ENCODE measurements around the gene EEA1. TPM values are rescaled to one million over a fixed set of nuclear protein-coding genes. Genes with fewer than 3 reads are reported as not detected.

The EEA1 gene
- total and polyA plus RNA-seq, 2 of the 8 experiments (the other 6 are each of a cell fraction or from before 2014, with no cell fraction given) = 1.0 to 18.8 TPM

DNA sequence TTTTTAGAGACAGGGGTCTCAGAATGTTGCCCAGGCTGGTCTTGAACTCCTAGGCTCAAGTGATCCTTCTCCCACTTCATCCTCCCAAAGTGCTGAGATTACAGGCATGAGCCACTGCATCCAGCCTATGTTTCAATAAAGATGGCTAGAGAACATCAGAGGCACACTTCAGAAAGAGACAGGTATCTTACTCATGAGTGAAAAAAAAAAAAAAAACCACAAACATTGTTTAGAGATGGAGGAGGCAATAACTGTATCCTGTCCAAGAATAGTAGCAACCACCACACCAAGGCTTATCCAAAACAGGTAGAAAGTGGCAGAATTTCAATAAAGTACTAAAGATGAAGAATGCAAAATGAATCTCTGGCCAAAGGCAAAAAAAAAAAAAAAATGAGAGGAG is 30.3 kb downstream of the EEA1 start:
- Histone ChIP-seq H4K5ac (ENCODE audit: insufficient read length, low read depth, low read length) (no peak overlapping the region), H3K23me2 (ENCODE audit: low read depth, low read length) (no peaks in the 10 kb centered on the region), H3K4ac (replicated peaks; ENCODE audit: insufficient read length, low read depth, low read length) (no peak overlapping the region), H2AK5ac (ENCODE audit: low read depth, low read length) (no peak overlapping the region), H2BK120ac (replicated peaks; ENCODE audit: low read depth, low read length) (no peak overlapping the region), H3K36me3 (ENCODE audit: control insufficient read depth in 2 of 4, insufficient read depth in 4 of 4, low read length in 3 of 4) (no peaks in the 10 kb centered on the region), H3K14ac (ENCODE audit: insufficient read length) (no peak overlapping the region), H3K79me2 (ENCODE audit: control insufficient read depth in 1 of 2, insufficient read depth in 2 of 2, low read length in 2 of 2) (peaks cover 0 to 13% of the 10 kb centered on the region in 2 experiments; a peak in 1 of 4 replicates), H4K20me1 (replicated peaks in 1 of 2; ENCODE audit: control insufficient read depth in 1 of 2, insufficient read depth in 2 of 2, low read length in 2 of 2) (no peaks in the 10 kb centered on the region), H3K56ac (replicated peaks; ENCODE audit: insufficient read length, low read depth, low read length) (no peak overlapping the region), H3K9me3 (ENCODE audit: insufficient read depth in 2 of 2, low read depth in 1 of 2, low read length in 1 of 2) (no peaks in the 10 kb centered on the region), H3K4me3 (ENCODE audit: extremely low read depth in 1 of 4, insufficient read depth in 2 of 4, low read depth in 3 of 4, low read length in 4 of 4) (no peak overlapping the region), H3K9ac (replicated peaks in 1 of 4; ENCODE audit: extremely low read depth in 1 of 4, low read depth in 3 of 4, low read length in 3 of 4) (no peak overlapping the region), H3K4me2 (ENCODE audit: insufficient read depth in 1 of 2, low read depth in 2 of 2, low read length in 2 of 2) (no peak overlapping the region), H3K27me3 (replicated peaks in 1 of 4; ENCODE audit: control insufficient read depth in 3 of 4, extremely low read depth in 1 of 4, insufficient read depth in 3 of 4, low read length in 3 of 4) (no peaks in the 10 kb centered on the region), H3K23ac (ENCODE audit: insufficient read length) (no peak overlapping the region), H2BK15ac (ENCODE audit: low read length) (no peak overlapping the region), H2BK5ac (ENCODE audit: low read depth, low read length) (no peak overlapping the region), H2BK20ac (ENCODE audit: low read length) (no peak overlapping the region), H3K18ac (ENCODE audit: extremely low read depth, low read length) (no peak overlapping the region), H4K91ac (replicated peaks; ENCODE audit: insufficient read length, low read length) (no peak overlapping the region), H4K8ac (ENCODE audit: extremely low read depth, insufficient read depth, low read length) (no peak overlapping the region), H3K4me1 (replicated peaks in 1 of 4; ENCODE audit: control insufficient read depth in 3 of 4, insufficient read depth in 4 of 4, low read length in 3 of 4) (peaks cover 0 to 3% (median 0%) of the 10 kb centered on the region in 4 experiments; a peak in 1 of 7 replicates), H3K79me1 (ENCODE audit: low read depth, low read length) (no peaks in the 10 kb centered on the region; the same call in 1 of the 2 replicates), H3K27ac (ENCODE audit: low read depth, low read length) (no peak overlapping the region), H2BK12ac (ENCODE audit: low read depth, low read length) (no peak overlapping the region), H2AFZ (ENCODE audit: low read length) (no peak overlapping the region)
- FAIRE-seq = no peak
- no peak for DNase-seq (ENCODE audit: low read depth in 1 of 2, low spot score in 2 of 2)
- TF ChIP-seq BACH1 (IDR thresholded peaks at IDR 0.05; ENCODE audit: low read length) (no peak), RXRA (IDR thresholded peaks at IDR 0.05; ENCODE audit: insufficient read depth, low read depth, low read length) (no peak), CBX8 (IDR thresholded peaks at IDR 0.05; ENCODE audit: borderline replicate concordance, low read depth, low read length) (no peak), JUND (IDR thresholded peaks at IDR 0.05; ENCODE audit: low read length) (no peak), TCF12 (IDR thresholded peaks at IDR 0.05; ENCODE audit: low read depth, low read length) (no peak), POU5F1 (IDR thresholded peaks at IDR 0.05; ENCODE audit: low read depth, low read length) (no peak), JUN (IDR thresholded peaks at IDR 0.05; ENCODE audit: low read depth, low read length) (no peak), KDM1A (IDR thresholded peaks at IDR 0.05; ENCODE audit: borderline replicate concordance, low read length) (no peak), BCL11A (IDR thresholded peaks at IDR 0.05; ENCODE audit: low read depth in 2 of 2, low read length in 2 of 2) (no peak), KDM4A (IDR thresholded peaks at IDR 0.05; ENCODE audit: low read depth, low read length, severe bottlenecking) (no peak), CHD2 (IDR thresholded peaks at IDR 0.05; ENCODE audit: low read length) (no peak), GTF2F1 (IDR thresholded peaks at IDR 0.05; ENCODE audit: borderline replicate concordance, low read depth, low read length) (no peak)
- CTCF ChIA-PET (ENCODE audit: partially characterized antibody) = no interaction called here
- POLR2A ChIA-PET (ENCODE audit: partially characterized antibody) = interaction anchor here (0.6 kb wide), 1 partner anchor 930 kb away, joined by 3 read pairs; no protein-coding TSS in a partner anchor

All from H1 (cell line).